Measurements from ENCODE around the gene THADA. TPM values are rescaled to one million over a fixed set of nuclear protein-coding genes. Genes with fewer than 3 reads are reported as not detected.

THADA gene
- total RNA-seq, 1 experiment from 2014 or later: 20.1 TPM

DNA sequence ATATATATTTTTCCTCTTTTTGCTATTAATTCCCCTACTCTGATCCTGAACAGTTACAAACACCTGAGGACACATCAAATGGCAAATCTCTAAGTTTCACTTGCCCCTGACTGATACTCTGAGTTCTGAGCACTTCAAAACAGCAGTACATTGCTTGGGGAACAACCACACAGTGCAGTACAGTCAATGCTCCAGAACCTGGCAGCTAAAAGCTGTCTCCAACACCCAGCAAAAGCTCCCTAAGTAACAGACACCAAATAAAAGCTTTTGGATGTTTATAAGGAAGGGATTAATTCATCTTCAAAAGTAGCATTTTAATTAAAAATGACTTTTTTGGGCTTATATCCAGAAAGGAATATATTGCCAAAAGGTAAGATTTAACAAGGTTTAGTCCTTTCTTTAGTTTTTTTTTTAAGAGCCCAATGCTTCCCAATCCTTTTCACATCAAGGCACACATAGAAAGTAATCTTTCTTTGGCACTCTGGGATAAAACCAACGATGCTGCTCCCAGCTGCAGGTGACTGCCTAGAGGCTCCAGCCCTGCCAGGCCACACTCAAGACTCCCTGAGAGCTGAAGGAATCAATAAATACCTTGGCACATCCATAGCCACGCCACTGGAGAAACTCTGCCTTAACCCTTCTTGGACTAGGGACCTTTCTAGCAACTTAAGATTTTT is 204.5 kb downstream of the THADA start:
- no peaks in the 10 kb centered on the region for H3K79me1 ChIP-seq (ENCODE audit: insufficient read depth, low read depth, low read length, poor library complexity, severe bottlenecking)
- Mint-ChIP-seq H3K9me3 (no peaks in the 10 kb centered on the region), H3K4me1 (no peaks in the 10 kb centered on the region), H3K36me3 (ENCODE audit: insufficient read depth in 1 of 3, low read depth in 3 of 3) (no peaks in the 10 kb centered on the region), H3K4me3 (no peak overlapping the region), H3K27me3 (ENCODE audit: low read depth) (no peaks in the 10 kb centered on the region; the same call in 1 of the 2 replicates), H3K27ac (no peak overlapping the region)
- no peak overlapping the region for H2BK20ac ChIP-seq (ENCODE audit: low read depth, low read length, poor library complexity, severe bottlenecking)
- H4K91ac ChIP-seq (ENCODE audit: insufficient read length, low read depth, low read length): no peak overlapping the region
- H4K5ac ChIP-seq (ENCODE audit: insufficient read length, low read depth, low read length): no peak overlapping the region
- H2AFZ ChIP-seq (ENCODE audit: low read length): no peak overlapping the region
- no peak overlapping the region for H3K56ac ChIP-seq (ENCODE audit: insufficient read length, low read depth, low read length)
- DNase-seq: no peak
- no peak overlapping the region for H2BK15ac ChIP-seq (ENCODE audit: low read depth, low read length)
- H3K18ac ChIP-seq (ENCODE audit: insufficient read length, low read depth, low read length): no peak overlapping the region
- H3T11ph ChIP-seq (ENCODE audit: low read length): no peak overlapping the region
- no CpG with 5 or more reads among the region's 2 CpGs for WGBS (ENCODE audit: extremely low coverage, insufficient read length, low lambda C conversion rate)
- H3K27me3 ChIP-seq (ENCODE audit: insufficient read depth, low read length): no peaks in the 10 kb centered on the region
- no peaks in the 10 kb centered on the region for H3K4me1 ChIP-seq (ENCODE audit: insufficient read depth, low read length)
- H3K23me2 ChIP-seq (ENCODE audit: insufficient read length, low read depth, low read length, poor library complexity, severe bottlenecking): no peaks in the 10 kb centered on the region
- H2BK120ac ChIP-seq (ENCODE audit: low read depth, low read length, poor library complexity, severe bottlenecking): no peak overlapping the region
- no peak overlapping the region for H3K27ac ChIP-seq (ENCODE audit: insufficient read length, low read depth, low read length)
- H3K4ac ChIP-seq (ENCODE audit: low read depth, low read length): no peak overlapping the region
- H3K4me2 ChIP-seq (ENCODE audit: insufficient read depth, insufficient read length, low read length): no peak overlapping the region
- H4K20me1 ChIP-seq (ENCODE audit: control insufficient read depth, insufficient read depth, insufficient read length): no peaks in the 10 kb centered on the region
- no peak overlapping the region for H3K23ac ChIP-seq (ENCODE audit: insufficient read length, low read depth, low read length)
- H4K8ac ChIP-seq (replicated peaks; ENCODE audit: insufficient read length, low read depth, low read length): no peak overlapping the region
- H2BK5ac ChIP-seq (ENCODE audit: insufficient read length, low read length): no peak overlapping the region
- no peaks in the 10 kb centered on the region for H3K9me3 ChIP-seq (ENCODE audit: control insufficient read depth, low read depth, low read length)
- H2BK12ac ChIP-seq (ENCODE audit: insufficient read length, low read depth, low read length): no peak overlapping the region
- no peak overlapping the region for H2AK5ac ChIP-seq (ENCODE audit: insufficient read length, low read length)
- no peak overlapping the region for H3K14ac ChIP-seq (ENCODE audit: insufficient read depth, low read length)
- no peak overlapping the region for H3K9ac ChIP-seq (ENCODE audit: extremely low read depth, insufficient read length, low read length)
- TF ChIP-seq, protein P1, sequence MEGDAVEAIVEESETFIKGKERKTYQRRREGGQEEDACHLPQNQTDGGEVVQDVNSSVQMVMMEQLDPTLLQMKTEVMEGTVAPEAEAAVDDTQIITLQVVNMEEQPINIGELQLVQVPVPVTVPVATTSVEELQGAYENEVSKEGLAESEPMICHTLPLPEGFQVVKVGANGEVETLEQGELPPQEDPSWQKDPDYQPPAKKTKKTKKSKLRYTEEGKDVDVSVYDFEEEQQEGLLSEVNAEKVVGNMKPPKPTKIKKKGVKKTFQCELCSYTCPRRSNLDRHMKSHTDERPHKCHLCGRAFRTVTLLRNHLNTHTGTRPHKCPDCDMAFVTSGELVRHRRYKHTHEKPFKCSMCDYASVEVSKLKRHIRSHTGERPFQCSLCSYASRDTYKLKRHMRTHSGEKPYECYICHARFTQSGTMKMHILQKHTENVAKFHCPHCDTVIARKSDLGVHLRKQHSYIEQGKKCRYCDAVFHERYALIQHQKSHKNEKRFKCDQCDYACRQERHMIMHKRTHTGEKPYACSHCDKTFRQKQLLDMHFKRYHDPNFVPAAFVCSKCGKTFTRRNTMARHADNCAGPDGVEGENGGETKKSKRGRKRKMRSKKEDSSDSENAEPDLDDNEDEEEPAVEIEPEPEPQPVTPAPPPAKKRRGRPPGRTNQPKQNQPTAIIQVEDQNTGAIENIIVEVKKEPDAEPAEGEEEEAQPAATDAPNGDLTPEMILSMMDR (conservative IDR thresholded peaks at IDR 0.05): no peak
- no peaks in the 10 kb centered on the region for H3K79me2 ChIP-seq (ENCODE audit: insufficient read depth, low read length)

Data from H9 (cell line).